ENCODE data around the gene WDR33.

WDR33 gene

GRCh38 chr2:127853671-127854070, 42.7 kb upstream of the WDR33 start:
- no peak for TF ChIP-seq CTCF (conservative IDR thresholded peaks at IDR 0.05; ENCODE audit: low read depth, low read length)
- H3K79me2 ChIP-seq (ENCODE audit: insufficient read depth, low read depth) = peaks cover 68% of the 10 kb centered on the region
- H3K27ac ChIP-seq = no peak overlapping the region
- H3K4me1 ChIP-seq (ENCODE audit: low read depth, poor library complexity, severe bottlenecking) = peaks cover 9% of the 10 kb centered on the region
- no peaks in the 10 kb centered on the region for H3K27me3 ChIP-seq (ENCODE audit: insufficient read depth, low read depth)
- H3K4me3 ChIP-seq (IDR thresholded peaks at IDR 0.05; ENCODE audit: insufficient read depth, low read depth, low read length) = no peak overlapping the region
- H2AFZ ChIP-seq (ENCODE audit: low read depth) = no peak overlapping the region
- no peak overlapping the region for H3K4me2 ChIP-seq
- peaks cover 4% of the 10 kb centered on the region; the same call in 1 of the 2 replicates for H3K36me3 ChIP-seq (ENCODE audit: insufficient read depth)
- no peak overlapping the region for H3K9ac ChIP-seq
- 0 out of 2 replicates have a peak, but pooled peaks cover 4% of the 10 kb centered on the region for H4K20me1 ChIP-seq (ENCODE audit: insufficient read depth)

- no peak overlapping the region for H3K9ac ChIP-seq
- H3K4me2 ChIP-seq = no peak overlapping the region
- 0 out of 2 replicates have a peak, but pooled peaks cover 4% of the 10 kb centered on the region for H4K20me1 ChIP-seq (ENCODE audit: insufficient read depth)
- H3K79me2 ChIP-seq (ENCODE audit: insufficient read depth, low read depth) = peaks cover 64% of the 10 kb centered on the region
- no peaks in the 10 kb centered on the region for H3K27me3 ChIP-seq (ENCODE audit: insufficient read depth, low read depth)
- TF ChIP-seq CTCF (conservative IDR thresholded peaks at IDR 0.05; ENCODE audit: low read depth, low read length) = no peak
- peaks cover 4% of the 10 kb centered on the region; the same call in 1 of the 2 replicates for H3K36me3 ChIP-seq (ENCODE audit: insufficient read depth)
- no peak overlapping the region for H2AFZ ChIP-seq (ENCODE audit: low read depth)
- no peak overlapping the region for H3K4me3 ChIP-seq (IDR thresholded peaks at IDR 0.05; ENCODE audit: insufficient read depth, low read depth, low read length)
- peaks cover 9% of the 10 kb centered on the region for H3K4me1 ChIP-seq (ENCODE audit: low read depth, poor library complexity, severe bottlenecking)
- no peak overlapping the region for H3K27ac ChIP-seq
These were observed 41.4 kb upstream of the WDR33 start for GRCh38 chr2:127852388-127852787.

GRCh38 chr2:127847931-127848330, 37.0 kb upstream of the WDR33 start:
- peaks cover 4% of the 10 kb centered on the region; the same call in 1 of the 2 replicates for H3K36me3 ChIP-seq (ENCODE audit: insufficient read depth)

GRCh38 chr2:127844973-127845372, 34.0 kb upstream of the WDR33 start:
- H3K4me1 ChIP-seq (ENCODE audit: low read depth, poor library complexity, severe bottlenecking) = no peaks in the 10 kb centered on the region
- H3K9ac ChIP-seq = no peak overlapping the region
- no peaks in the 10 kb centered on the region for H3K79me2 ChIP-seq (ENCODE audit: insufficient read depth, low read depth)
- H3K4me3 ChIP-seq (IDR thresholded peaks at IDR 0.05; ENCODE audit: insufficient read depth, low read depth, low read length) = no peak overlapping the region
- no peak overlapping the region for H3K4me2 ChIP-seq
- peaks cover 4% of the 10 kb centered on the region; the same call in 1 of the 2 replicates for H3K36me3 ChIP-seq (ENCODE audit: insufficient read depth)
- no peak overlapping the region for H3K27ac ChIP-seq
- H3K27me3 ChIP-seq (ENCODE audit: insufficient read depth, low read depth) = no peaks in the 10 kb centered on the region
- H2AFZ ChIP-seq (ENCODE audit: low read depth) = no peak overlapping the region
- TF ChIP-seq CTCF (conservative IDR thresholded peaks at IDR 0.05; ENCODE audit: low read depth, low read length) = no peak
- no peaks in the 10 kb centered on the region for H4K20me1 ChIP-seq (ENCODE audit: insufficient read depth)

More at GRCh38 chr2:127847931-127848330, 37.0 kb upstream of the WDR33 start:
- Histone ChIP-seq H3K4me3 (IDR thresholded peaks at IDR 0.05; ENCODE audit: insufficient read depth, low read depth, low read length) (no peak overlapping the region), H2AFZ (ENCODE audit: low read depth) (no peak overlapping the region), H3K4me1 (ENCODE audit: low read depth, poor library complexity, severe bottlenecking) (no peaks in the 10 kb centered on the region), H4K20me1 (ENCODE audit: insufficient read depth) (no peaks in the 10 kb centered on the region), H3K27me3 (ENCODE audit: insufficient read depth, low read depth) (no peaks in the 10 kb centered on the region), H3K79me2 (ENCODE audit: insufficient read depth, low read depth) (peaks cover 23% of the 10 kb centered on the region; the same call in 1 of the 2 replicates), H3K4me2 (no peak overlapping the region), H3K9ac (no peak overlapping the region), H3K27ac (no peak overlapping the region)
- TF ChIP-seq CTCF (conservative IDR thresholded peaks at IDR 0.05; ENCODE audit: low read depth, low read length) = no peak
